Astrocyte of the spinal cord (primary cell): ENCODE results near the gene AUTS2.

Experiments
- DNase-seq: peaks from one replicate; pipeline ENCODE4 v3.0.0; 2011; ENCODE audit warnings: low read depth, low spot score
- H3K4me3 ChIP-seq: 2 replicates; pipeline ENCODE4 v1.5.1; 2011; ENCODE audit warnings: low read depth, mild to moderate bottlenecking, low read length, moderate library complexity
- CTCF ChIP-seq: IDR thresholded peaks from 2 replicates; pipeline ENCODE4 v1.5.1; 2012; ENCODE audit warnings: low read depth, mild to moderate bottlenecking, low read length, inconsistent platforms
- in situ Hi-C: cut with HindIII; loops from 2 replicates; pipeline ENCODE4 v1.10.0; 2017; ENCODE audit warnings: low sequenced_read_pairs

The AUTS2 gene

GRCh38 chr7:69685293-69685631, 87.0 kb downstream of the AUTS2 start:
- in situ Hi-C loops = no loop called here
- TF ChIP-seq CTCF = no peak
- H3K4me3 ChIP-seq = no peak overlapping the region
- no peak for DNase-seq

GRCh38 chr7:69686366-69686765, 88.1 kb downstream of the AUTS2 start:
- no peak for TF ChIP-seq CTCF
- DNase-seq = no peak
- in situ Hi-C loops = no loop called here
- no peak overlapping the region for H3K4me3 ChIP-seq

- TF ChIP-seq CTCF = no peak
- no peak overlapping the region for H3K4me3 ChIP-seq
- no peak for DNase-seq
- in situ Hi-C loops = no loop called here
Measured at GRCh38 chr7:69687739-69688433, 89.6 kb downstream of the AUTS2 start.

GRCh38 chr7:69690329-69690728, 92.1 kb downstream of the AUTS2 start:
- DNase-seq = no peak
- H3K4me3 ChIP-seq = no peak overlapping the region
- TF ChIP-seq CTCF = no peak
- in situ Hi-C loops = no loop called here

- no peak for DNase-seq
- no peak overlapping the region for H3K4me3 ChIP-seq
- no peak for TF ChIP-seq CTCF
- in situ Hi-C loops = no loop called here
Measured at GRCh38 chr7:69691327-69691726, 93.1 kb downstream of the AUTS2 start.

GRCh38 chr7:69691734-69692133, 93.5 kb downstream of the AUTS2 start:
- TF ChIP-seq CTCF = no peak
- DNase-seq = no peak
- in situ Hi-C loops = no loop called here

GRCh38 chr7:69692611-69693010, 94.3 kb downstream of the AUTS2 start:
- in situ Hi-C loops = no loop called here
- H3K4me3 ChIP-seq = no peak overlapping the region

More at GRCh38 chr7:69691734-69692133, 93.5 kb downstream of the AUTS2 start:
- H3K4me3 ChIP-seq = no peak overlapping the region

More at GRCh38 chr7:69692611-69693010, 94.3 kb downstream of the AUTS2 start:
- no peak for TF ChIP-seq CTCF
- DNase-seq = no peak
